Esophagus muscularis mucosa (tissue), 3 donors: Measurements from ENCODE around the gene TMEM169.

Source experiments
- POLR2AphosphoS5 ChIP-seq, 2 donors: sonication (generic); formaldehyde crosslinking; IDR thresholded peaks; one replicate each; pipeline ENCODE4 v1.6.1; 2017; ENCODE audit warnings: antibody characterized with exemption in 2 of 2
- TF ChIP-seq, protein P1 (sequence below), 3 experiments: fragments of 200-600 bp in 2 of 3; fragments of 450-650 bp in 1 of 3; sonication (generic) in 2 of 3; IDR thresholded peaks; one replicate each; pipeline ENCODE4 v1.5.1; 2017 to 2019; ENCODE audit warnings: antibody characterized with exemption in 3 of 3, mild to moderate bottlenecking in 2 of 3, moderate library complexity in 1 of 3

DNA sequence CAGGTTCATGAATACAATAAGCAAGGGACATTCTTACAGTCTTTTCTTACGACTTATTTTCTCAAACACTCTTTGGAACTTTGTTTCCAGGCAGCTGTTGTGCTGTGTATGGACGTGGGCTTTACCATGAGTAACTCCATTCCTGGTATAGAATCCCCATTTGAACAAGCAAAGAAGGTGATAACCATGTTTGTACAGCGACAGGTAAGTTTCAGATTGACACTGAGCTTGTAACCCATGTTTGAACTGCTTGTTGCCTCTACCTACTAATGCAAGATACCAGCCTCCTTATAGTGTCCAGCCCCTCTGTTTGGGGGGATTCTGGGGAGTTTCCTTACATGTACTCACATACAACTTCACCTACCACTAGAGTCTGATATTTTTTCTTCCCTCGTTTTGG, 31.2 kb downstream of the TMEM169 start:
- TF ChIP-seq, protein P1, sequence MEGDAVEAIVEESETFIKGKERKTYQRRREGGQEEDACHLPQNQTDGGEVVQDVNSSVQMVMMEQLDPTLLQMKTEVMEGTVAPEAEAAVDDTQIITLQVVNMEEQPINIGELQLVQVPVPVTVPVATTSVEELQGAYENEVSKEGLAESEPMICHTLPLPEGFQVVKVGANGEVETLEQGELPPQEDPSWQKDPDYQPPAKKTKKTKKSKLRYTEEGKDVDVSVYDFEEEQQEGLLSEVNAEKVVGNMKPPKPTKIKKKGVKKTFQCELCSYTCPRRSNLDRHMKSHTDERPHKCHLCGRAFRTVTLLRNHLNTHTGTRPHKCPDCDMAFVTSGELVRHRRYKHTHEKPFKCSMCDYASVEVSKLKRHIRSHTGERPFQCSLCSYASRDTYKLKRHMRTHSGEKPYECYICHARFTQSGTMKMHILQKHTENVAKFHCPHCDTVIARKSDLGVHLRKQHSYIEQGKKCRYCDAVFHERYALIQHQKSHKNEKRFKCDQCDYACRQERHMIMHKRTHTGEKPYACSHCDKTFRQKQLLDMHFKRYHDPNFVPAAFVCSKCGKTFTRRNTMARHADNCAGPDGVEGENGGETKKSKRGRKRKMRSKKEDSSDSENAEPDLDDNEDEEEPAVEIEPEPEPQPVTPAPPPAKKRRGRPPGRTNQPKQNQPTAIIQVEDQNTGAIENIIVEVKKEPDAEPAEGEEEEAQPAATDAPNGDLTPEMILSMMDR (IDR thresholded peaks at IDR 0.05): no peak
- TF ChIP-seq POLR2AphosphoS5 (IDR thresholded peaks at IDR 0.05): no peak
